ENCODE data around the gene MAP1LC3B2.

The MAP1LC3B2 gene

GRCh38 chr12:116544656-116545055 lies 14.5 kb upstream of the MAP1LC3B2 start:
- no peak for TF ChIP-seq Cebpa-rat (IDR thresholded peaks at IDR 0.05)
- no peaks in the 10 kb centered on the region for H4K20me1 ChIP-seq

GRCh38 chr12:116545144-116545543 lies 14.0 kb upstream of the MAP1LC3B2 start:
- H3K4me2 ChIP-seq = no peak overlapping the region
- H3K9ac ChIP-seq = no peak overlapping the region
- H3K9me3 ChIP-seq = no peaks in the 10 kb centered on the region
- H3K27ac ChIP-seq = no peak overlapping the region
- peaks cover 39% of the 10 kb centered on the region for H3K4me1 ChIP-seq
- no peaks in the 10 kb centered on the region for H3K36me3 ChIP-seq
- H3K27me3 ChIP-seq = no peaks in the 10 kb centered on the region
- no peak for TF ChIP-seq Cebpa-rat (IDR thresholded peaks at IDR 0.05)
- no peaks in the 10 kb centered on the region for H4K20me1 ChIP-seq
- H3K4me3 ChIP-seq = no peak overlapping the region

More at GRCh38 chr12:116544656-116545055, 14.5 kb upstream of the MAP1LC3B2 start:
- Histone ChIP-seq H3K36me3 (no peaks in the 10 kb centered on the region), H3K4me2 (no peak overlapping the region), H3K9me3 (no peaks in the 10 kb centered on the region), H3K27me3 (no peaks in the 10 kb centered on the region), H3K9ac (no peak overlapping the region), H3K4me1 (peaks cover 39% of the 10 kb centered on the region), H3K27ac (no peak overlapping the region), H3K4me3 (no peak overlapping the region)

DNA sequence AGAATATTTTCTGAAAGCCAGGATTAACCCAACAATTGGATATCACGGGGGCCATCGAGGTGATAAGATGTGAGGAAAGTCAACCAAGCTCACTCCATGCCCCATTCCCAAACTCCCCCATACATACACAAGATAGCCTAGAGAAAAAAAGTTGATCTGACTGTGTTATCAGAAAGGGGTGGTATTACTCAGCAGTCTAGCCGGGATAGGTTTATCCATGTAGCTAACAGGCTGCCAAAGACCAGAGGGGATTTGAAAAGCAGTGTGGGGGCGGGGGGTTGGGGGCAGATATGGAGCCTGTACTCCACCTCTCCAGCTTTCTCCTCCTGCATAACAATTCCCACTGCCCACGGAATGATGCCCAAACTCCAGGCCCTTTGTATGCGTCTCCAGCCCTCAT lies 13.2 kb upstream of the MAP1LC3B2 start:
- TF ChIP-seq Cebpa-rat (IDR thresholded peaks at IDR 0.05) = no peak
- Histone ChIP-seq H3K36me3 (no peaks in the 10 kb centered on the region), H3K4me1 (peaks cover 45% of the 10 kb centered on the region), H3K4me2 (no peak overlapping the region), H3K27ac (no peak overlapping the region), H3K9ac (no peak overlapping the region), H4K20me1 (no peaks in the 10 kb centered on the region), H3K9me3 (no peaks in the 10 kb centered on the region), H3K4me3 (no peak overlapping the region), H3K27me3 (no peaks in the 10 kb centered on the region)

DNA sequence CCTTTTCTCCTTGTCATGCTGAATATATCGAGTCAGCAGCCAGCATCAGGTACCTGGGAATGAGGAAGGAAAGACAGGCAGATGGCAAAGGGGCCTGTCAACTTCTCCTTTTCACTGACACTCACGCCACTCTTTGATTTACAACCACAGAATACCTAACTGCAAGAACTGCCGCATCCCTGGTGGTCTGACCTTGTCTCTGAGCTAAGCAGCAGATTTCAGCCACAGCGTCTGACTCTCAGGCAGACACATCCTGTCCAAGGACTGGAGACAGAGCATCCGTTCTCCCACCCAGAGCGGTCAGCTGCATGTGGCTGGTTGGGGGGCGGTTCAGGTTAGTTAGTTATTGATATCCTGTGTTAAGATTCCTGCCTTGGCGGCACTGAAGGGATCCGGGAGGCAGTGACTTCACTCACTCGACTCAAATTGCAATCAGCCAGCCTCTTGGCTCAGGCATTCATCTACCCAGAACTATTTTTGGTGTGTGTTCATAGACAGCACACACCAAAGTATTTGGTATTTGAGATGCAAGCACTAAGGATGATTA lies 11.2 kb upstream of the MAP1LC3B2 start:
- Histone ChIP-seq H3K36me3 (no peaks in the 10 kb centered on the region), H4K20me1 (no peaks in the 10 kb centered on the region), H3K27me3 (no peaks in the 10 kb centered on the region), H3K4me1 (peaks cover 62% of the 10 kb centered on the region), H3K4me2 (peak overlapping the region; percentile 81), H3K9me3 (no peaks in the 10 kb centered on the region; the same call in 1 of the 2 replicates), H3K27ac (peak overlapping the region; percentile 61), H3K9ac (no peak overlapping the region), H3K4me3 (no peak overlapping the region)
- no peak for TF ChIP-seq Cebpa-rat (IDR thresholded peaks at IDR 0.05)

DNA sequence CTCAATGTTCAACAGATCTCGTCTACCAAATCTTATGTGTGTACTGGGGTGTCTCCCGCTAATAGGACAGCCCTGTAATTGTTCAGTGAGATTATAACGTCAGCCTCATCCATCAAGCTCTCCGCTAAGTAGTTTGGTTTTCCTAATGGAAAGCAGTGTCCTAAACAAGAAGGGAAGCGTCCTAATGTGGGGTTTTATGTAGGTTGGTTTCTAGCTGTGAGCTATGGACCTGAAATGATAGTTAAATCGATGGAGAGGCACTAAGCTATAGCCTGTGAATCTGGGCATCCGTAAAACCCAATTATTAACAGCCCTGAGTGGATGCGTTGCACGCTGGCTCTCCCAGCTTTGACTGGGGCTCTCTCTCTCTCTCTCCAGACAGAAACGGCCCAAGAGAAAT lies 9.2 kb upstream of the MAP1LC3B2 start:
- H3K4me2 ChIP-seq = peak overlapping the region; percentile 81
- no peak for TF ChIP-seq Cebpa-rat (IDR thresholded peaks at IDR 0.05)
- no peaks in the 10 kb centered on the region for H3K27me3 ChIP-seq
- H4K20me1 ChIP-seq = no peaks in the 10 kb centered on the region
- peaks cover 78% of the 10 kb centered on the region for H3K4me1 ChIP-seq
- H3K36me3 ChIP-seq = no peaks in the 10 kb centered on the region
- no peak overlapping the region for H3K4me3 ChIP-seq
- H3K27ac ChIP-seq = peak overlapping the region; percentile 61
- no peak overlapping the region; the same call in 1 of the 2 replicates for H3K9ac ChIP-seq
- peaks cover 4% of the 10 kb centered on the region; the same call in 1 of the 2 replicates for H3K9me3 ChIP-seq

GRCh38 chr12:116551151-116551550 lies 8.0 kb upstream of the MAP1LC3B2 start:
- peaks cover 4% of the 10 kb centered on the region; the same call in 1 of the 2 replicates for H3K9me3 ChIP-seq
- no peak overlapping the region for H3K4me2 ChIP-seq
- H3K27ac ChIP-seq = no peak overlapping the region
- no peaks in the 10 kb centered on the region for H4K20me1 ChIP-seq
- H3K4me1 ChIP-seq = peaks cover 88% of the 10 kb centered on the region
- no peak overlapping the region for H3K4me3 ChIP-seq
- no peaks in the 10 kb centered on the region for H3K27me3 ChIP-seq
- H3K9ac ChIP-seq = no peak overlapping the region
- no peaks in the 10 kb centered on the region for H3K36me3 ChIP-seq
- no peak for TF ChIP-seq Cebpa-rat (IDR thresholded peaks at IDR 0.05)

DNA sequence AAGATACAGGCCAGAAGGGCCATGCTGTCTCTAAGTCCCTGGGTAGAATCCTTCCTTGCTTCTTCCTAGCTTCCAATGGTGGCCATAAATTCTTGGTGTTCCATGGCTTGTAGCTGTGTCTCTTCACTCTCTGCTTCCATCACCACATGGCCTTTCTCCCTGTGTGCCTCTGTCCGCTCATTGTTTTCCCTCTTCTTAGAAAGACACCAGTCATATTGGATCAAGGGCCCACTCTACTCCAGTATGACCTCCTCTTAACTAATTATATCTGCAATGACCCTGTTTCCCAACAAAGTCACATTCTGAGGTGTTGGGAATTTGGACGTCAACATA lies 7.6 kb upstream of the MAP1LC3B2 start:
- Histone ChIP-seq H4K20me1 (no peaks in the 10 kb centered on the region), H3K4me3 (no peak overlapping the region), H3K27ac (no peak overlapping the region; the same call in 1 of the 2 replicates), H3K4me2 (peak overlapping the region; percentile 68), H3K4me1 (peaks cover 93% of the 10 kb centered on the region), H3K9ac (no peak overlapping the region), H3K36me3 (no peaks in the 10 kb centered on the region), H3K27me3 (no peaks in the 10 kb centered on the region), H3K9me3 (peaks cover 4% of the 10 kb centered on the region; the same call in 1 of the 2 replicates)
- no peak for TF ChIP-seq Cebpa-rat (IDR thresholded peaks at IDR 0.05)

GRCh38 chr12:116551952-116552772 lies 7.0 kb upstream of the MAP1LC3B2 start:
- no peak overlapping the region for H3K4me3 ChIP-seq

DNA sequence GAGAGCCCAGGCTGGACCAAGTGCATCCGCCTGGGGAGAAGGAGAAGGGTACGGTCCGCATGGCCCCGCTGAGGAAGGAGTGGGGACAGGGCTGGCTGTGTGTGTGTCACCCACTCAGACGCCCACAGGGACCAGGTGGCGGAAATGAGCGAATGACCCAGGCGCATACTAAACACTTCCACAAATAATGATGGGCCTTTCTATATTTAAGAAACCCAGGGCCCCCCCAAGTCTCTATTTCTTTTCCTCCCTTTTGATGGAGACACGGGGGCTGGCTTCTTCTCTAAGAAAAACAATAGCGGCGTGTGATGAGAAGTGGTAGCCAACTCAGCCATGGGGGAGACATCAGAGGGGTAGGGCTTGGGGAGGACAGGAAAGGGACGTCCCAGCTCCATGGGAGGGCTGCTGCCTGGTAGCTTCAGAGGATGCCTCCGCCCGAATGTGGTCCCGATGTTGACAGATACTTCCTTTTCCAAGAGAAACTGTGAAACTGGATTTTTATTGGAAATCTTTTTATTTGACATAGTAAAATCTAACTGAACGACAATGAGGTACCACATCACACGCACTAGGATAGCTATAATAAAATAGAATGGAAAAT lies 6.3 kb upstream of the MAP1LC3B2 start:
- H3K27ac ChIP-seq = peak overlapping the region; percentile 71
- no peaks in the 10 kb centered on the region for H3K27me3 ChIP-seq
- peak overlapping the region; percentile 13; the same call in 1 of the 2 replicates for H3K9ac ChIP-seq
- peak overlapping the region; percentile 68 for H3K4me2 ChIP-seq
- no peak overlapping the region for H3K4me3 ChIP-seq
- peaks cover 95% of the 10 kb centered on the region for H3K4me1 ChIP-seq
- H3K36me3 ChIP-seq = no peaks in the 10 kb centered on the region
- TF ChIP-seq Cebpa-rat (IDR thresholded peaks at IDR 0.05) = no peak
- no peaks in the 10 kb centered on the region for H4K20me1 ChIP-seq
- H3K9me3 ChIP-seq = peaks cover 4% of the 10 kb centered on the region; the same call in 1 of the 2 replicates

More at GRCh38 chr12:116551952-116552772, 7.0 kb upstream of the MAP1LC3B2 start:
- Histone ChIP-seq H3K9ac (peak overlapping the region; percentile 13; the same call in 1 of the 2 replicates), H3K27ac (peak overlapping the region; percentile 71), H3K27me3 (no peaks in the 10 kb centered on the region), H3K9me3 (peaks cover 4% of the 10 kb centered on the region; the same call in 1 of the 2 replicates), H3K4me2 (peak overlapping the region; percentile 68), H4K20me1 (no peaks in the 10 kb centered on the region), H3K4me1 (peaks cover 95% of the 10 kb centered on the region), H3K36me3 (no peaks in the 10 kb centered on the region)
- no peak for TF ChIP-seq Cebpa-rat (IDR thresholded peaks at IDR 0.05)

Data from BLaER1 (cell line).